Activated B cell treated with CpG ODN at 0.5 μM for 24 hours (primary cell): ENCODE results near the gene EID2. TPM values are rescaled to one million over a fixed set of nuclear protein-coding genes. Genes with fewer than 3 reads are reported as not detected.

ENCODE experiments used
- ATAC-seq: fragments of 200-7000 bp; cut with Tn5 transposase; one replicate; pipeline ENCODE4 v1.10.0; 2021; ENCODE audit warnings: low read depth, mild to moderate bottlenecking, moderate library complexity
- CTCF ChIA-PET: fragments of 350-600 bp; sonication (Branson Sonifier 250); formaldehyde crosslinking; loops from one replicate; lab custom pipeline; 2021; ENCODE audit warnings: antibody characterized with exemption; lab: Charles Lee
- POLR2A ChIA-PET: fragments of 350-600 bp; sonication (Branson Sonifier 250); formaldehyde crosslinking; loops from one replicate; lab custom pipeline; 2021; ENCODE audit warnings: antibody characterized with exemption; lab: Charles Lee
- DNase-seq: peaks from one replicate; pipeline ENCODE4 v3.0.0; 2022
- H3K27ac Mint-ChIP-seq: one replicate; pipeline ENCODE4 v1.8.0; 2020; ENCODE audit warnings: mixed read lengths
- H3K27me3 Mint-ChIP-seq: one replicate; pipeline ENCODE4 v1.8.0; 2021; ENCODE audit warnings: mixed read lengths
- H3K36me3 Mint-ChIP-seq: one replicate; pipeline ENCODE4 v1.8.0; 2021; ENCODE audit warnings: low read depth, mixed read lengths
- H3K4me1 Mint-ChIP-seq: one replicate; pipeline ENCODE4 v1.8.0; 2021; ENCODE audit warnings: mixed read lengths
- H3K4me3 Mint-ChIP-seq: one replicate; pipeline ENCODE4 v1.8.0; 2020; ENCODE audit warnings: mild to moderate bottlenecking, mixed read lengths
- H3K9me3 Mint-ChIP-seq: one replicate; pipeline ENCODE4 v1.8.0; 2020; ENCODE audit warnings: mixed read lengths
- intact Hi-C: fragments of 100-400 bp; cut with micrococcal nuclease; formaldehyde crosslinking; loops from one replicate; pipeline ENCODE4 v1.15.1; 2024
- total RNA-seq: library from RNA; stranded (reverse); gene quantifications from 2 replicates; pipeline ENCODE4 v1.2.3, GENCODE V29; 2022
- TF ChIP-seq, protein P1 (sequence below): fragments of 200-600 bp; IDR thresholded peaks from one replicate; pipeline ENCODE4 v1.8.0; 2022; ENCODE audit warnings: antibody characterized with exemption, mild to moderate bottlenecking

EID2 gene
- total RNA-seq, 1 donor from 2014 or later, result 11.4 TPM

DNA sequence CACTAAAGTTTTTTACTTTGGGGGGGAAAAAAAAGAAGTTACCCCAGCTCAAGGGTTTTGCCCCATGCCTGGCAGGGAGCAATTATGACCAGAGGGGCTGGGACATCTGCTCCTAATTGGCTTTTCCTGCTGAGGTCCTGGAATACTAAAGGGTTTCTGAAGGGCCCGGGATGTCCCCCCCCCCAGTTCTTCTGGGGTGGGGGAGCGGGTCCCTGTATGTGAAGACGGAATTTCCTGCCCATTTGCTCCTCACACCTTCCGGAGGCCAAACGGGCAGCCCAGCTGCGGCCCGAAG is 42.3 kb downstream of the EID2 start:
- Mint-ChIP-seq H3K36me3 (peaks cover 2% of the 10 kb centered on the region), H3K4me3 (no peak overlapping the region), H3K27ac (no peak overlapping the region), H3K27me3 (peaks cover 22% of the 10 kb centered on the region), H3K9me3 (no peaks in the 10 kb centered on the region), H3K4me1 (peaks cover 23% of the 10 kb centered on the region)
- CTCF ChIA-PET, result interaction anchor here (0.7 to 1.2 kb wide), 5 partner anchors 22 to 108 kb away, joined by 3 to 4 read pairs (median 3); no protein-coding TSS in a partner anchor
- intact Hi-C loops, result no loop called here
- TF ChIP-seq, protein P1, sequence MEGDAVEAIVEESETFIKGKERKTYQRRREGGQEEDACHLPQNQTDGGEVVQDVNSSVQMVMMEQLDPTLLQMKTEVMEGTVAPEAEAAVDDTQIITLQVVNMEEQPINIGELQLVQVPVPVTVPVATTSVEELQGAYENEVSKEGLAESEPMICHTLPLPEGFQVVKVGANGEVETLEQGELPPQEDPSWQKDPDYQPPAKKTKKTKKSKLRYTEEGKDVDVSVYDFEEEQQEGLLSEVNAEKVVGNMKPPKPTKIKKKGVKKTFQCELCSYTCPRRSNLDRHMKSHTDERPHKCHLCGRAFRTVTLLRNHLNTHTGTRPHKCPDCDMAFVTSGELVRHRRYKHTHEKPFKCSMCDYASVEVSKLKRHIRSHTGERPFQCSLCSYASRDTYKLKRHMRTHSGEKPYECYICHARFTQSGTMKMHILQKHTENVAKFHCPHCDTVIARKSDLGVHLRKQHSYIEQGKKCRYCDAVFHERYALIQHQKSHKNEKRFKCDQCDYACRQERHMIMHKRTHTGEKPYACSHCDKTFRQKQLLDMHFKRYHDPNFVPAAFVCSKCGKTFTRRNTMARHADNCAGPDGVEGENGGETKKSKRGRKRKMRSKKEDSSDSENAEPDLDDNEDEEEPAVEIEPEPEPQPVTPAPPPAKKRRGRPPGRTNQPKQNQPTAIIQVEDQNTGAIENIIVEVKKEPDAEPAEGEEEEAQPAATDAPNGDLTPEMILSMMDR, result no peak
- DNase-seq (no peak), ATAC-seq (no peak)
- POLR2A ChIA-PET, result interaction anchor here (0.8 to 1.4 kb wide), 5 partner anchors 52 to 106 kb away, joined by 3 to 6 read pairs (median 3); partner anchors contain the start of genes MED29, RPS16, SUPT5H and ZFP36

DNA sequence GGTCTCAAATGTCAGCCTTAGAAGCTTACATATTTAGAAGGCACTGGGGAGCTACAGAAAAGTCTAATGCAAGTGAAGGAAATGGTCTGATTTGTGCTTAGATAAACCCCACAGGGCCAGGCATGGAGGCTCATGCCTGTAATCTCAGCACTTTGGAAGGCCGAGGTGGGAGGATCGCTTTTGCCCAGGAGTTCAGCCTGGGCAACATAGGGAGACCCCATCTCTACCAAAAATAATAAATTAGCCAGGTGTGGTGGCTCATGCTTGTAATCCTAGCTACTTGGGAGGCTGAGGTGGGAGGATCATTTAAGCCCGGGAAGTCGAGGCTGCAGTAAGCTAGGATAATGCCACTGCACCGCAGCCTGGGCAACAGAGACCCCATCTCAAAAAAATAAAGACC is 43.9 kb downstream of the EID2 start:
- Mint-ChIP-seq H3K9me3 (no peaks in the 10 kb centered on the region), H3K27ac (no peak overlapping the region), H3K27me3 (peaks cover 20% of the 10 kb centered on the region), H3K4me3 (peak overlapping the region; percentile 12), H3K4me1 (peaks cover 23% of the 10 kb centered on the region), H3K36me3 (peaks cover 13% of the 10 kb centered on the region)
- ChIA-PET POLR2A (no interaction called here), CTCF (interaction anchor here (1.0 kb wide), 1 partner anchor 9 kb away, joined by 3 read pairs; no protein-coding TSS in a partner anchor)
- intact Hi-C loops, result no loop called here
- TF ChIP-seq, protein P1, result no peak
- DNase-seq (no peak), ATAC-seq (no peak)

DNA sequence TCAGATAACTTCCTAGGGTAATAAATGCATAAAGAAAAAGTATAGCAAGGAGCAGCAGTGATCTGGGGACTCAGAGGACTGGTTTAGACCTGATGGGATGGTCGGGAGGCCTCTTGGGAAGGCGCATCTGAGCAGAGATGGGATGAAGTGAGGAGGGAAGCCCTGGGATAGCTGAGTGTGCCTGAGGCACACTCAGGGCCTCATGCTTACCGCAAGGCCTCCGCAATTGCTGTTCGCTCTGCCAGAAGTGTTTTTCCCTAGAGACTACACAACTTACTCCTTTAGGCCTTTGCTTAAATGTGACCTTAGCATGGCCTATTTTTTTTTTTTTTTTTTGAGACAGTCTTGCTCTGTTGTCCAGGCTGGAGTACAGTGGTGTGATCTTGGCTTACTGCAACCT is 45.3 kb downstream of the EID2 start:
- POLR2A ChIA-PET, result no interaction called here
- TF ChIP-seq, protein P1, result no peak
- peaks cover 11% of the 10 kb centered on the region for H3K27me3 Mint-ChIP-seq
- H3K36me3 Mint-ChIP-seq, result peaks cover 22% of the 10 kb centered on the region
- no peaks in the 10 kb centered on the region for H3K9me3 Mint-ChIP-seq
- intact Hi-C loops, result no loop called here
- no peak for DNase-seq
- H3K4me1 Mint-ChIP-seq, result peaks cover 17% of the 10 kb centered on the region
- no peak overlapping the region for H3K27ac Mint-ChIP-seq
- CTCF ChIA-PET, result no interaction called here
- ATAC-seq, result no peak
- H3K4me3 Mint-ChIP-seq, result no peak overlapping the region

DNA sequence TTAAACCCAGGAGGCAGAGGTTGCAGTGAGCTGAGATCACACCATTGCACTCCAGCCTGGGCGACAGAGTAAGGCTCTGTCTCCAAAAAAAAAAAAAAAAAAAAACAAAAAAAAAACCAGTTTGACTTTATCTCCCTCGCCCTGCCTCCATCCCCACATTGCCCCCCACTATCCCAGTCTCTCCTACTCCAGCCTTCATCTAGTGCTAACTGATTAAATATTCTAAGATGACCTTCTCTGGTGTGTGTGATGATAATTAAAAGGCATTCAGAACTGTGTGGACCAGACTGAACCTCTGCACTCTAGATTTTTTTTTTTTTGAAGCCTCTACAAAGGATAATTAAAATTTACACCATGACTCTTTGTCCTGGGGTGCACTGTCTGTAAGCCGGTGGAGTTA is 47.2 kb downstream of the EID2 start:
- ChIA-PET CTCF (no interaction called here), POLR2A (interaction anchor here (0.6 kb wide), 1 partner anchor 302 kb away, joined by 9 read pairs; no protein-coding TSS in a partner anchor)
- no peak for DNase-seq
- Mint-ChIP-seq H3K36me3 (peaks cover 40% of the 10 kb centered on the region), H3K27ac (no peak overlapping the region), H3K27me3 (no peaks in the 10 kb centered on the region), H3K9me3 (no peaks in the 10 kb centered on the region), H3K4me3 (no peak overlapping the region), H3K4me1 (peaks cover 2% of the 10 kb centered on the region)
- ATAC-seq, result no peak
- TF ChIP-seq, protein P1, result no peak
- intact Hi-C loops, result no loop called here

DNA sequence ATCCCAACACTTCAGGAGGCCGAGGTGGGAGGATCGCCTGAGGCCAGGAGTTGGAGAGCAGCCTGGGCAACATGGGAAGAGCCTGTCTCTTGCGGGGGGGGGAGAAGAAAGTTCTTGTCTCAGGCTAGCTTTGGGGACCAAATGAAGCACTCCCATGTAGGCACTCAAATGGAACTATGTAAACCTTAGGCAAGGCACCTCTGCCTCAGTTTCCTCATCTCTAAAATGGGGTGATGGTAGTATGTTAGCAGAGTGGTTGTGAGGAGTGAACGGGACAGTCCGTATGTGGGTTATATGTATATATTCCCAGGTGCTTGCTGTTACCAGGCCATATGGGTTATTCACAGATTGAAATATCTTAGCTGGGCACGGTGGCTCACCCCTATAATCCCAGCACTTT is 47.7 kb downstream of the EID2 start:
- CTCF ChIA-PET, result no interaction called here
- no peak for ATAC-seq
- no peaks in the 10 kb centered on the region for H3K9me3 Mint-ChIP-seq
- no peak overlapping the region for H3K27ac Mint-ChIP-seq
- POLR2A ChIA-PET, result interaction anchor here (0.6 kb wide), 2 partner anchors 30 to 303 kb away, joined by 3 to 9 read pairs; no protein-coding TSS in a partner anchor
- no peak overlapping the region for H3K4me3 Mint-ChIP-seq
- DNase-seq, result no peak
- H3K27me3 Mint-ChIP-seq, result no peaks in the 10 kb centered on the region
- peaks cover 43% of the 10 kb centered on the region for H3K36me3 Mint-ChIP-seq
- H3K4me1 Mint-ChIP-seq, result no peaks in the 10 kb centered on the region
- TF ChIP-seq, protein P1, result no peak
- intact Hi-C loops, result no loop called here
